A204.1 (cell line): Measurements from ENCODE around the gene GPC1.

ENCODE experiments used
- FAIRE-seq: peaks from 2 replicates; lab custom pipeline; 2012; peaks lifted over from hg19 to GRCh38; lab: Jason Lieb, UNC

GPC1 gene

GRCh38 chr2:240457223-240458043 is 22.0 kb downstream of the GPC1 start:
- no peak for FAIRE-seq

- FAIRE-seq = no peak
These were observed 22.8 kb downstream of the GPC1 start for GRCh38 chr2:240458044-240458899.

- FAIRE-seq = no peak
These were observed 23.5 kb downstream of the GPC1 start for GRCh38 chr2:240458900-240459391.

- no peak for FAIRE-seq
These were observed 24.2 kb downstream of the GPC1 start for GRCh38 chr2:240459401-240460252.

GRCh38 chr2:240460253-240460711 is 24.8 kb downstream of the GPC1 start:
- FAIRE-seq = no peak

- FAIRE-seq = no peak
These were observed 25.4 kb downstream of the GPC1 start for GRCh38 chr2:240460781-240461431.

GRCh38 chr2:240461471-240462072 is 26.1 kb downstream of the GPC1 start:
- no peak for FAIRE-seq

GRCh38 chr2:240462073-240462706 is 26.7 kb downstream of the GPC1 start:
- FAIRE-seq = no peak

- no peak for FAIRE-seq
These were observed 27.3 kb downstream of the GPC1 start for GRCh38 chr2:240462707-240463273.

GRCh38 chr2:240463274-240463865 is 27.9 kb downstream of the GPC1 start:
- no peak for FAIRE-seq

- no peak for FAIRE-seq
These were observed 28.5 kb downstream of the GPC1 start for GRCh38 chr2:240463866-240464481.

GRCh38 chr2:240464514-240465241 is 29.2 kb downstream of the GPC1 start:
- no peak for FAIRE-seq

GRCh38 chr2:240465268-240465764 is 29.9 kb downstream of the GPC1 start:
- FAIRE-seq = no peak

- no peak for FAIRE-seq
These were observed 30.5 kb downstream of the GPC1 start for GRCh38 chr2:240465765-240466578.

GRCh38 chr2:240466579-240467148 is 31.2 kb downstream of the GPC1 start:
- no peak for FAIRE-seq

GRCh38 chr2:240467149-240467642 is 31.7 kb downstream of the GPC1 start:
- FAIRE-seq = no peak
